GM19455 (cell line): ENCODE data around the gene MED12L.

Experiments
- ATAC-seq: cut with Tn5 transposase; IDR thresholded peaks from one replicate; pipeline ENCODE4 v1.9.1; 2021; ENCODE audit not compliant: unreplicated experiment

MED12L gene

GRCh38 chr3:151395806-151396205 is 310.3 kb downstream of the MED12L start:
- no peak for ATAC-seq

DNA sequence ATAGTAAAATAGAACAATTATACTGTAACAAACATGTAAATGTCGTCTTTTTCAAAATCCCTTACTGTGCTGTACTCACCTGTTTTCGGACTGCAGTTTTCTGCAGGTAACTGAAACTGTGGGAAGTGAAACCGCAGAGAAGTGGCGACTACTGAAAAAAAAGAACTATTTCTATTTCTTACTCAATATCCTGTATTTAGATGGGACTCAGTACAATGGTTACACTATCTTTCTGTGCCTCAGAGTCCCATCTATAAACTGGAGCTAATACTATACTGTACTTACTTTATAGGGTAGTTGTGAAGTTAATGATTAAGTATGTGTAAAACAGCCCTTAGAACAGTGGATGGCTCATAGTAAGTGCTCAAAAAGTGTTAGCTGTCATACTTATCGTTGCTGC is 313.4 kb downstream of the MED12L start:
- no peak for ATAC-seq

DNA sequence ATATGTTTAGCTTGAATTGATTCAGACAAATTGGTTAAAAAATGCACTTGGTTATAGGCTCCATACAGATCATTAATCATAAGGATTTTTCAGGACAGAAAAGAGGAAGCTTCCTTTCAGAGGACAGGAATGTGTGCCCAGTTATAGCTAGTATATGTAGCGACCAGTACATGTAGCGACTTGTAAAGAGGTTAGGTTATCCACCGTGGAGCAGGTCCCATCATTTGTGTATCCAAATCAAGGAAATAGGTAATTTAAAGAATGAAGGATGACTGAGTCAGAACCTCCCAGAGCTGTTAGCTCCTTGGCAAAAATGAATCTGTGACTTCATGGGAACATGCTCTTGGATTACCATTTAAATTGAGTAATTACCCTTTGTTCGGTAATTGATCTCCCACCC is 314.9 kb downstream of the MED12L start:
- no peak for ATAC-seq

GRCh38 chr3:151402349-151402748 is 316.9 kb downstream of the MED12L start:
- ATAC-seq: no peak

- no peak for ATAC-seq
Measured at GRCh38 chr3:151403246-151403645, 317.8 kb downstream of the MED12L start.

GRCh38 chr3:151404316-151404715 is 318.9 kb downstream of the MED12L start:
- no peak for ATAC-seq

DNA sequence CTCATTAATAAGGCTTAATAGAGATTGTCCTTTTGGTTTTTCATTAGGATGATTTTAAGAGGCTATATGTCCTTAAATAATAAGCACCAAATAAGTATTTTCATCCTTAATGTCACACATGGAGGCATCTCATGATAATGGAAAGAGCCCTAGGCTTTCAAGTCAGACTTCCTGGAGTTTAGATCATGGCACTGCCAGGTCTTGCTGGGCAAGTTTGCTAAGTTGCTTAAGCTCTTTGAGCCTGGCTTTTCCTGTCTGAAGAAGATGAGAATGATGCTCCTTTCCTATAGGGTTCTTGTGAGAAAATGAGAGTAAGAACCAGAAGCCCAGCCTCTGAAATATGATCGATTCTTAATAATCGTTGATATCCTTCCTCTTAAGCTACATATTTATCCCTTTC is 322.5 kb downstream of the MED12L start:
- ATAC-seq: no peak

GRCh38 chr3:151410891-151411559 is 325.6 kb downstream of the MED12L start:
- no peak for ATAC-seq

GRCh38 chr3:151412989-151413388 is 327.5 kb downstream of the MED12L start:
- no peak for ATAC-seq

- no peak for ATAC-seq
Measured at GRCh38 chr3:151415289-151415688, 329.8 kb downstream of the MED12L start.

GRCh38 chr3:151419806-151420205 is 334.3 kb downstream of the MED12L start:
- ATAC-seq: no peak

DNA sequence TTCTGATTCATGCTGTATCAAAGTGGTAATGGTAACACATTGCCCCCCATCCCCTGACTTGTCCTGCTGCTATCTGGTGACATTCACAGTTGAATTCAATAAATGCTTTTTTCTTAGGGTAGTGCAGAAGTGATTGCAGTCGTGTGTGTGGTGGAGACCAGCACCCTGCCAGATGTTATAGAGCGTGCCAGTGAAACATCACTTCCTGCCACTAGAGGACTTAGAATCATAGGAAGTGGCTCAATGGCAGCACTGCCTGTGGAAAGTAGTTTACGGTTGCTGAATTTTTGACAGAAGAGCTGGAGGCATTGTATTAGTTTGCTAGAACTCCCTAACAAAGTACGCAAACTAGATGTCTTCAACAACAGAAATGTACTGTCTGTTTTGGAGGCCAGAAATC is 336.5 kb downstream of the MED12L start:
- no peak for ATAC-seq

GRCh38 chr3:151423091-151423490 is 337.6 kb downstream of the MED12L start:
- ATAC-seq: no peak

- ATAC-seq: peak; percentile 22
Measured at GRCh38 chr3:151425627-151426340, 340.3 kb downstream of the MED12L start.

DNA sequence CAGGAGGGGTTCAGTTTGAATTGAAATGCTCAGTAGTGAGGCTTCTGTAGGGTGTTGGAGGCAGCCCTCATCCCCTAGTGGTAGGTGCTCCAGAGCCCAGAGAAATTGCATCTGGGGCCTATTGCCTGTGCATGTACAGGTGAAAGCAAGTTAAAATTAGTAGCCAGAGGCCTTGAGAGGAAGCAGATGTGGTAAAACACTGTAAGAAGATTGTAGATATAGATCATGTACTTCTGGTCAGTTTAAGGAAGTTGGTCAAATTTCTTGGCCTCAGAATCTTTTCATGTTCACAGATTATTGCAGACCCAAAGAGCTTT is 340.8 kb downstream of the MED12L start:
- ATAC-seq: peak; percentile 56

GRCh38 chr3:151428386-151428785 is 342.9 kb downstream of the MED12L start:
- ATAC-seq: no peak

DNA sequence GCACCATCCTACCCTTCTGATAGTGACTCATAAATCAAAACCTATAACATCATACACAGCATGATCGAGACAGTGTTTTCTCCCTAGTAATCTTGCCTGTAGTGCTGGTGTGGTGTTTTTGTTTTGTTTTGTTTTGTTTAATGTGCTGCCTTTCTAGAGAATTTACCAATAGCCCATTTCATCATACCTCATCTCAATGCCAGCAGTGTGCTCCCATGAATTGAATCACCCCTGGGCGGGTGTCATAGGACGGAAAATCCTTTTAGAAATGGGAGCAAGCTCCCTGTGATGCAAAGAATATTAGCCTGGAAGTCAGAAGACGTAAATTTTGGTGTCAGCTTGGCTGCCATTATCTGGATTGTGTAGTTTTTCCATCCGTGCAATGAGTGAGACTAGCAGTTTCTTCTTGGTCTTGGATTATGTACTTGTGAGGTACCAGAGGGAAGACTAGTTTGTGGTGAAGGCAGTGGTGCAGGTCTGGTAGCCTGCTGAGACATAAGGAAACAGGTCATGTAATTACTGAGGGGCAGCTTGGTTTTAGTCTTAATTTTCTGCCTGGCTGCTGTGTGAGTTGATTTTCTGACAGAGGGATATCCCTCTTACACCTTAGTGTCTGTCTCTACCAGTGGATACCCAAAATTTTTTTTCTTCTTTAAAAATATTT is 345.5 kb downstream of the MED12L start:
- ATAC-seq: no peak

- ATAC-seq: no peak
Measured at GRCh38 chr3:151431940-151432339, 346.5 kb downstream of the MED12L start.

- no peak for ATAC-seq
Measured at GRCh38 chr3:151432616-151433372, 347.3 kb downstream of the MED12L start.

GRCh38 chr3:151434151-151434890 is 348.9 kb downstream of the MED12L start:
- ATAC-seq: no peak
